Cardiac ventricle fibroblast (primary cell): ENCODE results near the gene TMEM267. TPM values are rescaled to one million over a fixed set of nuclear protein-coding genes. Genes with fewer than 3 reads are reported as not detected.

Source experiments
- total RNA-seq: library from RNA; depleted of rRNA; stranded (reverse); fragments of >200 nt; gene quantifications from 2 replicates; pipeline ENCODE4 v1.2.3, GENCODE V29; 2015

TMEM267 gene
- total RNA-seq, result 10.0 and 20.2 TPM in 2 replicates

GRCh38 chr5:43483298-43484105 is at the start of gene TMEM267:
Gene TMEM267 (minus strand): TSS chr5:43483865. CDS start chr5:43453969, 29,896 bp downstream.

GRCh38 chr5:43514816-43515677 is 31.4 kb upstream of the TMEM267 start, which contains the start of gene C5orf34:
Gene C5orf34 (minus strand): TSS chr5:43515148. CDS start chr5:43509339, 5,809 bp downstream.

GRCh38 chr5:43412156-43412555 is 71.5 kb downstream of the TMEM267 start, which contains the start of gene CCL28:
Gene CCL28 (minus strand): TSS chr5:43412391. CDS start chr5:43412316, 75 bp downstream.

Other genes with a start within 250 kb of the TMEM267 start
- gene HMGCS1, start 170.5 kb downstream of the TMEM267 start, total RNA-seq, result 31.7 and 50.0 TPM in 2 replicates
- gene CCL28, start 71.5 kb downstream of the TMEM267 start, total RNA-seq, result 0.10 and 0.44 TPM in 2 replicates
- 1.7 and 2.1 TPM in 2 replicates for gene C5orf34, start 31.3 kb upstream of the TMEM267 start, total RNA-seq
- gene PAIP1, start 73.2 kb upstream of the TMEM267 start, total RNA-seq, result 67.4 and 72.4 TPM in 2 replicates
- gene NNT, start 119.3 kb upstream of the TMEM267 start, total RNA-seq, result 33.1 and 38.5 TPM in 2 replicates